Smooth muscle cell (in vitro differentiated cells): ENCODE measurements around the gene PLEKHA7. TPM values are rescaled to one million over a fixed set of nuclear protein-coding genes. Genes with fewer than 3 reads are reported as not detected.
"Not testable (repeated sequence)": the region's sequence is repeated elsewhere in the genome, so short reads cannot be mapped to it uniquely, and the experiment has no call there.

Experiments
- DNase-seq: peaks from one replicate; lab custom pipeline; 2025; ENCODE audit not compliant: unreplicated experiment; lab: John Stamatoyannopoulos, UW
- H2AFZ ChIP-seq: fragments of 200-600 bp; sonication (generic); 2 replicates; pipeline ENCODE4 v1.6.0; 2016; ENCODE audit warnings: antibody characterized with exemption, low read depth, mild to moderate bottlenecking
- H3F3A ChIP-seq: fragments of 200-600 bp; sonication (generic); 2 replicates; pipeline ENCODE4 v1.6.0; 2017; ENCODE audit warnings: antibody characterized with exemption, low read depth
- H3K27ac ChIP-seq: fragments of 200-600 bp; sonication (generic); 2 replicates; pipeline ENCODE4 v1.5.1; 2016; ENCODE audit warnings: low read depth, mild to moderate bottlenecking
- H3K27me3 ChIP-seq: fragments of 200-600 bp; sonication (generic); 2 replicates; pipeline ENCODE4 v1.6.1; 2016; ENCODE audit warnings: low read depth, mild to moderate bottlenecking
- H3K36me3 ChIP-seq: fragments of 200-600 bp; sonication (generic); 2 replicates; pipeline ENCODE4 v1.5.1; 2016; ENCODE audit warnings: low read depth
- H3K4me1 ChIP-seq: fragments of 200-600 bp; sonication (generic); 2 replicates; pipeline ENCODE4 v1.5.1; 2016; ENCODE audit warnings: low read depth
- H3K4me2 ChIP-seq: fragments of 200-600 bp; sonication (generic); 2 replicates; pipeline ENCODE4 v1.6.0; 2016; ENCODE audit warnings: mild to moderate bottlenecking
- H3K4me3 ChIP-seq: fragments of 200-600 bp; sonication (generic); 2 replicates; pipeline ENCODE4 v1.5.1; 2016; ENCODE audit warnings: mild to moderate bottlenecking
- H3K79me2 ChIP-seq: fragments of 200-600 bp; sonication (generic); 2 replicates; pipeline ENCODE4 v1.6.0; 2016; ENCODE audit warnings: low read depth, mild to moderate bottlenecking
- H3K9ac ChIP-seq: fragments of 200-600 bp; sonication (generic); 2 replicates; pipeline ENCODE4 v1.6.0; 2016; ENCODE audit warnings: low read depth
- H3K9me3 ChIP-seq: fragments of 200-600 bp; sonication (generic); replicated peaks from 2 replicates; pipeline ENCODE4 v1.5.1; 2016; ENCODE audit warnings: low read depth
- H4K20me1 ChIP-seq: fragments of 200-600 bp; sonication (generic); 2 replicates; pipeline ENCODE4 v1.6.0; 2016; ENCODE audit warnings: low read depth
- CTCF ChIP-seq: fragments of 200-600 bp; sonication (generic); IDR thresholded peaks from 2 replicates; pipeline ENCODE4 v1.5.1; 2017; ENCODE audit warnings: borderline replicate concordance, mild to moderate bottlenecking, antibody characterized with exemption; ENCODE audit not compliant: insufficient read depth, poor library complexity, severe bottlenecking
- WGBS: methylation state at CpG from one replicate; pipeline ENCODE4 v1.1.7; 2016; ENCODE audit warnings: low lambda C conversion rate; 5-methylcytosine and 5-hydroxymethylcytosine counted together
- polyA plus RNA-seq: library from polyadenylated mRNA; unstranded; fragments of >200 nt; fragmentation: Nextera tagmentation; extraction: Ambion mirVana; gene quantifications from 2 replicates; pipeline ENCODE4 v1.2.1, GENCODE V29; 2016
- total RNA-seq: library from RNA; depleted of rRNA; stranded (reverse); fragments of >200 nt; gene quantifications from 2 replicates; pipeline ENCODE4 v1.2.3, GENCODE V29; 2014

The PLEKHA7 gene
- 3.5 and 22.2 TPM in 2 replicates for total RNA-seq
- 0.19 and 7.8 TPM in 2 replicates for polyA plus RNA-seq

- Histone ChIP-seq H3K9ac (peak within 1 kb of the TSS; percentile 4), H3K4me3 (peak within 1 kb of the TSS; percentile 64), H3F3A (peaks cover 5% of the 10 kb centered on the region), H3K79me2 (no peaks in the 10 kb centered on the region), H3K27me3 (peaks cover 78% of the 10 kb centered on the region), H3K9me3 (no peaks in the 10 kb centered on the region), H3K4me1 (peaks cover 6% of the 10 kb centered on the region), H3K4me2 (peak within 1 kb of the TSS; percentile 98), H3K36me3 (no peaks in the 10 kb centered on the region), H2AFZ (peak within 1 kb of the TSS; percentile 61), H3K27ac (no peak within 1 kb of the TSS), H4K20me1 (no peaks in the 10 kb centered on the region)
- TF ChIP-seq CTCF: no peak
- no peak for DNase-seq
- WGBS: 0% methylated on average over 9 of the region's 76 CpGs
These were observed at the start of gene PLEKHA7 for GRCh38 chr11:17014321-17014832. TSS of gene PLEKHA7 (minus strand) at chr11:17014414. CDS start at chr11:17014401, 13 bp downstream.

- no peak overlapping the region for H3K4me3 ChIP-seq
- H3K4me2 ChIP-seq: no peak overlapping the region
- no peaks in the 10 kb centered on the region for H3K4me1 ChIP-seq
- no peaks in the 10 kb centered on the region for H3K27me3 ChIP-seq
- 78% methylated on average over 4 of the region's 4 CpGs for WGBS
- no peaks in the 10 kb centered on the region for H4K20me1 ChIP-seq
- DNase-seq: no peak
- H3K27ac ChIP-seq: no peak overlapping the region
- H3K79me2 ChIP-seq: no peaks in the 10 kb centered on the region
- peak; percentile 71 for TF ChIP-seq CTCF
- H3F3A ChIP-seq: no peaks in the 10 kb centered on the region
- H3K36me3 ChIP-seq: no peaks in the 10 kb centered on the region
- H2AFZ ChIP-seq: no peak overlapping the region
- no peak overlapping the region for H3K9ac ChIP-seq
- H3K9me3 ChIP-seq: no peaks in the 10 kb centered on the region
These were observed 49.2 kb upstream of the PLEKHA7 start for GRCh38 chr11:17063171-17064002.

GRCh38 chr11:17051146-17051545 is 36.9 kb upstream of the PLEKHA7 start:
- not testable (repeated sequence) for H2AFZ ChIP-seq, H3K4me1 ChIP-seq, H3K4me3 ChIP-seq, H3F3A ChIP-seq, H3K36me3 ChIP-seq, H3K79me2 ChIP-seq, H3K27ac ChIP-seq, DNase-seq, H3K4me2 ChIP-seq, H3K27me3 ChIP-seq, H4K20me1 ChIP-seq, H3K9me3 ChIP-seq, H3K9ac ChIP-seq
- 98% methylated on average over 22 of the region's 27 CpGs for WGBS

GRCh38 chr11:17048491-17048890 is 34.3 kb upstream of the PLEKHA7 start:
- not testable (repeated sequence) for H3K4me2 ChIP-seq, H3K9me3 ChIP-seq, H3K27ac ChIP-seq, H3K4me1 ChIP-seq, H3K79me2 ChIP-seq, H3K36me3 ChIP-seq, H3K4me3 ChIP-seq, H3K9ac ChIP-seq, H4K20me1 ChIP-seq, H3K27me3 ChIP-seq, H2AFZ ChIP-seq, DNase-seq, H3F3A ChIP-seq
- WGBS: 97% methylated on average over 4 of the region's 4 CpGs
